GM21360 (cell line): Measurements from ENCODE around the gene HS3ST6.
"Not testable (repeated sequence)": the region's sequence is repeated elsewhere in the genome, so short reads cannot be mapped to it uniquely, and the experiment has no call there.

ENCODE experiments used
- ATAC-seq: cut with Tn5 transposase; IDR thresholded peaks from one replicate; pipeline ENCODE4 v1.9.1; 2021; ENCODE audit warnings: mild to moderate bottlenecking, moderate library complexity; ENCODE audit not compliant: unreplicated experiment

The HS3ST6 gene

DNA sequence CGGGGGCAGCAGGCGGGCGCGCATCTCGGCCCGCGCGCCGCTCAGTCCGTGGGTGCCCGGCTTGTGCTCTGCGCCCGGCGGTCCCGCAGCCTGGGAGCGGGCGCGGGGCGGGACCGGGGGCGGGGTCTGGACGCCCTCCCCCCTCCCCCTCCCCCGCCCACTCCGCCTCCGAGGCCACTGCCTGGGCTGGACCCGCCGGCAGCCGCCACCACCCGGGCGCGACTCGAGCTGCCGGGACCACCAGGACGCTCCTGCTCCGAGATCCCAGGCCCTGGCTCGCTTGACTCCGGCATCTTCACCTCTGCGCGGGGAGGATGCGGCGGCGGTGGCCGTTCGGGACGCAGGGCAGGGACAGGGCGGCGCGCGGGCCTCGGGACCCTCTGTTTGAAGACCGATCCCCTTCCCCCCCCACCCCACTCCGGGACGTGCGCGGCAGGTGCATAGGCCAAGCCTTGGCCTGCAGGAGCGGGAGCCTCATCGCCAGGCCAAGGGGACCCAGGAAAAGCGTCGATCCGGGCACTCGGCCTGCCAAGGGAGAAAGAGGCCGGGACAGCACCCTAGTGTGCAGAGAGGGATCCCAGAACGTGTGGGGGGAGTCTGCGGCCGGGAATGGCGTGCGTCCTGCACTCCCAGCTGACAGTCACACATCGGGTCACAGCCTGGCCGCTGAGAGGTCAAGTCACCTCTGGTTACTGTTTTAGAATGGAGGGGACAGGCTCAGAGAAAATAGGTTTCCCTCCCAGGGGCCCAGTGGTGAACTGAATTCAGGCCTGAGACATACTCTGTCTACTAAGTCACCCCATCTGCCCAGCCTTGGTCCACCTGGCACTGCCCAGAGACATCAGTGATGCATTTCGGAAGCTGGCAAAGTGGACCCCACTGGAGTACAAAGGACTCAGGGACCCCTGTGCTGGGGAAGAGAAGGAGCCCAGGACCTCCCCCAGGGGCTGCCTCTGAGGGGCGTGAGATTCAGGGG lies at the start of gene HS3ST6:
Gene HS3ST6 (minus strand): TSS at position 65 of the 976 bp plus-strand sequence. CDS start 92 bp downstream, outside the sequence.
- no peak for ATAC-seq

DNA sequence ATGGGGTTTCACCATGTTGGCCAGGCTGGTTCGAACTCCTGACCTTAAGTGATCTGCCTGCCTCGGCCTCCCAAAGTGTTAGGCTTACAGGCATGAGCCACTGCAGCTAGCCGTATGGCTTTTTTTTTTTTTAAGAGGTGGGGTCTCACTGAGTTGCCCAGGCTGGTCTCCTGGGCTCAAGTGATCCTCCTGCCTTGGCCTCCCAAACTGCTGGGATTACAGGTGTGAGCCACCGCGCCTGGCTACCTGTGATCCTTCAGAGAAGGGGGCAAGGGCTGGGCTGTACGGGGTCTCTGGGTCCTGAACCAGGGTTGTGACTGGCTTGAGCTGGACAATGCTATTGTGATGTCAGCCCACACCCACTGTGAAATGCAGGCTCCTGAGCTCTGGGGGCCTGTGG lies 48.2 kb upstream of the HS3ST6 start, which contains the start of gene RNF151:
Gene RNF151 (plus strand): TSS at position 397 of the 400 bp plus-strand sequence. CDS start 26 bp downstream, outside the sequence.
- no peak for ATAC-seq

DNA sequence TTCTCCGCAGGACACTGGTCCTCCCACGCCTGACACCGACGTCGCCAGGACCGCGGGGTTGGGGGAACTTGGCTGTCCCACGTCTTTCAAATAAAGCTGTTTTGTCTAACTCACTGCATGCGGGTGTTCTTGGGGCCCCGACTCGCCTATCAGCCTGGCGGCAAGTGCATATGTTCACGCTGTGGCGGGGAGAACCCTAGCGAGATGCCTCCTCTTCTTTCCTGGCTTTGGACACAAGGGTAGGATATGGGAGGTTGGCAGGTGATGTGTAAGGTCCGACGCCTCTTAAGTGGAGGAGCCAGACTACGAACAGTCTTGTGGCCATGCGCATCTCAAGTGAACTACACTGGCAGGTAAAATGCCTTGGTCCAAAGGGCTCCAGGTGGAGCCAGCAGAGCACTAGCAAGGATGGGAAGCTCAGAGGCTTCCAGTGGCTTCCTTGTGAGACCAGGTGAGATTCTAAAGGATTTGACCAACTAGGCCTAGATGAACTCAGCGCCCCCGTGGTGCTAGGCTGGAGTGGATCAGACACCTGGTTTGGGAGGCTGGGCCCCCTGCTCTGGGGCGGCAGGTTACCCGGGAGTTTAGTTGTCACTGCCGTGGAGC lies 47.3 kb upstream of the HS3ST6 start:
- no peak for ATAC-seq

DNA sequence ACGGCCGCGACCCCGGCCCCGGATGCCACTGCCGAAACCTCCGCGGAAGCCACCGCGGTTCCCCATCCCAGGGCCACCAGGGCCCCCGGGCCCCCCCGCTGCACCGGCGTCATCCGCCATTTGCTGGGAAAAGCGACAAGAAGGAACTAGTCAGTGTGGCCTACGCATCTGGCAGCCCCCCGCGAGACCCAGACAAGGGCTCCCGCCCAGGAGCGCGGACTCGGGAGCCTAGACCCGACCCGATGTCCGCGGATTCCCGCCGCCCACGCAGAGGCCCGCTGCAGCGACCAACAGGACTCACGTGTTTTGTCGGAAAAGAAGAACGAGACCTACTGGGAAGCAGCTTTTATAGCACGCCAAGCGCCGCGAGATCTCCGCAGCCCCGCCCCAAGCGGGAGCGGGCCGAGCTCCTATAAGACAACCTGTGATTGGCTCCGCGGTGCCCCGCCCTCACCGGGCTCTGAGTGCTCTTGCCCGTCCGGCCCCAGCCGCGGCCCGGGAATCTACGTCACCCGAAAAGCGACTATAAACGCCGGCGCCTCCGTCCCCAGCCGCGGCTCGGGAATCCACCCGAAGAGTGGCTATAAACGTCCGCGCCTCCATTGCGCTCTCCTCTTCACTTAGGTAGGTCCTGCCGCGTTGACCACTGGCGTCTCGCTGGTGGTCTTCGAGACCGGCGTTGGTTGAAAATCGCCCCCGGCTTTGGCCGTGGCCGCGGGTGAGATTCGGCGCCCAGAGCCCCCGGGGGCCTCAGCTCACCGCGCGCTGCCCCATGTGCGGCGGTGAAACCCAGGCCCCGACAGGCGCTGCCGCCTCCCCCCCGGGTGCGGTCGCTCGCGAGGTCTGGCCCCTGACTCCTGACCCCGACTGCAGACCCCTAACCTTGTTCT lies 46.5 kb upstream of the HS3ST6 start, which contains the start of gene RPS2:
Gene RPS2 (minus strand): TSS at position 321 of the 890 bp plus-strand sequence. CDS start 201 bp downstream, at position 120.
- peak; percentile 73 for ATAC-seq

DNA sequence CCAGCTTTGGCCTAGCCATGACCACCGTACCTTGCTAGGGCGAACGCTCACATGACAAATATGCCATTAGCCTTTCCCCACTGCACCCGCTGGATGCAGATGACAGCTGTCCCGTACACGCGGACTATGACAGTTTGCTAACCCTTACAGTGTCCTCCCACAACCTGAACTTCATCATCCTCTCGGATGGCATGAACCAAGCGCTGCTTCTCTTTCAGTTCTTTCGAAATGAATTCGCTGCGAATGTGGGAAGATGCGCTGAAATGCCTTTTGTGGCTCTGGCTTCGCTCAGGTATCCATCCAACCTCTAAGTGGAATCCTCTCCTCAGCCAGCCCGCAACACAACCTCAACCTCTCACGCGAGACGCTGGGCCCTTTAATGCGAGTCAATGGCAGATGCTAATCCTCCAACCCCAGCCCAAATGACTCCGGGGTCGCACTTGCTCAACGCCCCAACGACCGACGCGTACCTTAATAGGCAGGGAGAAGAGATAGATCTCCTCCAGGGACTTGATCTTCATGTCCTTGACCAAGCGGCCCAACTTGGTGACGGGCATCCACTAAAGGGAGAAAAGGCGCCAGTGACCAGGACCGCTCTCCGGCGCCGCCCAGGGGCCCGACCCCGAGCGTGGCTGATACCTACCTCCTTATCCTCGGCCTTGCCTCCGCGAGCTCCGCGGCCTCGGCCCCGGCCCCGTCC lies 45.7 kb upstream of the HS3ST6 start:
- no peak for ATAC-seq

DNA sequence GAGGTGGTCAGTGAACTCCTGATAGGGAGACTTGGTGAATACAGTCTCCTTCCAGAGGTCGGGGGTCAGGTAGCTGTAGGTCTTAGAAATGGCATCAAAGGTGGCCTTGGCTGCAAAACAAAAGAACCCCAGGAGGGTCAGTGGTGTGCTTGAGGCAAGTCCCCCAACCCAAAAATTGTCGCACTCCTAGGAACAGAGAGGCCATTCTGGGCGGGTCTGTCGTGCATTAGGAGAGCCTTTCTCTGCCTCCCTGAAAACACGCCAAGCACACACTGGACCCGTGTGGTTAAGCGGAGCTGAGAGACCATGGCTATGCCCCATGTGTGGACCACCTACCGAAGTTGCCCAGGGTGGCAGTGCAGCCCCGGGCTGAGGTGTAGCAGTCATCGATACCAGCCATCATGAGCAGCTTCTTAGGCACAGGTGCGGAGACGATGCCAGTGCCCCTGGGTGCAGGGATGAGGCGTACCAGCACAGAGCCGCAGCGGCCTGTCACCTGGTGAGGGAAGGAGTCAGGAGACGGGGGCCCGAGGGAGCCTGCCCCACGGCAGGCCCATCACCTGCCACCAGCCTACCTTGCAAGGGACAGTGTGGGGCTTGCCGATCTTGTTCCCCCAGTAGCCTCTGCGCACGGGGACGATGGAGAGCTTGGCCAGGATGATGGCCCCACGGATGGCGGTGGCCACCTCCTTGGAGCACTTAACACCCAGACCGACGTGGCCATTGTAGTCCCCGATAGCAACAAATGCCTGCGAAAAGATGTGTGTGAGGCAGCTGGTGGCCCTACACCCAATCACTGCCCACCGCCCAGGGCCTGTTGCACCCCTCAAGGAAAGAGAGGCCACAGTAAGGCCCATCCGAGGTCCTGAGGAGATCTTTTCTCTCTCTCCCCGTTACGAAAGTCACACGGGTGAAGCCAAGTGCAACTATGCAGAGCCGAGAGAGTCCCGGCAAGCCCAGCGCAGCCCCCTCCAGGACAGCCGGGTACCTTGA lies 44.2 kb upstream of the HS3ST6 start:
- not testable (repeated sequence) for ATAC-seq

DNA sequence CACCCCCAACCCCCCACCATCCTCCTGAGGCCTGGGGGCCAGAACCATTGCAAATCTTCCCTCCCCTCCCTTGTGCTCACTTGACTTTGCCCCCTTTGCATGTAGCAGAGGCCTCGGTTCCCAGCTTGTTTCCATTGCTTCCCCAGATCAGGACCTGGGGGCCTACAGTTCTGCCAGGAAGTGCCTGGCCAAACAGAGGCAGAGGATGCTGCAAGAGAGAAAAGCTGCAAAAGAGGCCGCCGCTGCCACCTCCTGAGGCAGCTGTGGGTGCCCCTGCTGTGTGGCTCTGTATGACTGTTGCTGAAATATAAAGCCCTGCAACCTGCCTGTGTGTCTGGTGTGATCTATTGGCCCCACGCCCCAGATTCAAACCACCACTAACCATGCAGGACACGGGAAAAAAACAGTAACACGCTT lies 43.4 kb upstream of the HS3ST6 start:
- ATAC-seq = no peak

DNA sequence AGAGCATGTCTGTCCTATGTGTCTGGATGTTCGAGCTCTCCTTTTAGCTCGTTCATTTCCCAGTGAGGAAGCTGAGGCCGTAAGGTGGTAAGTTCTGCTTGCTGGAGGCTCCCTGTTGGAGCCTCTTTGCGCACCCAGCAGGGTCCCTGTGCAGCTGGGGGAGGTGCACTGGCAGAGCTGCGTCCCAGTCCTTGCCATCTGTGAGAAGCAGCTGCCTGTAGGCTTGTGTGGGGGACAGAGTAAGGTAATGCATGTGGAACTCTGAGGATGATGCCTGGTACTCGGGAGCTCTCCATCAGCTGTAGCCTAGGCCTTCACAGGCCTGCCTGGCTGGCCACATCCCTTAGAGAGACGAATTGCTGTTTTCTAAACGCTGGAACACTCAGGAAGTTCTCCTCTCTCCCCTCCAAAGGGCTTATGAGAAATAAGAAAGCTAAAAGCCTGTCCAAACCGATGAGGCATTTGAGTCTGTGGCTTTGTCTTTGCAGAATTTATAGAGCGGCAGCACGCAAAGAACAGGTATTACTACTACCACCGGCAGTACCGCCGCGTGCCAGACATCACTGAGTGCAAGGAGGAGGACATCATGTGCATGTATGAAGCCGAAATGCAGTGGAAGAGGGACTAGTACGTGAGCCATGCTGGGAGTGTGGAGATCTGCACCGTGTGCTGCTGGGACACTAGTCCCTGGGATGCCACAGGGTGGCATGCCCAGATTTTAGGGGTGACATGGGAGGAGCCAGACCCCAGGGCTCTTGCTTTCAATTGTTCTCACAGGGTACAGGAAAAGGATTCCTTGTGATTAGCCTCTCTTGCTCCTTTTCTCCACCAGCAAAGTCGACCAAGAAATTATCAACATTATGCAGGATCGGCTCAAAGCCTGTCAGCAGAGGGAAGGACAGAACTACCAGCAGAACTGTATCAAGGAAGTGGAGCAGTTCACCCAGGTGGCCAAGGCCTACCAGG lies 42.7 kb upstream of the HS3ST6 start:
- no peak for ATAC-seq

DNA sequence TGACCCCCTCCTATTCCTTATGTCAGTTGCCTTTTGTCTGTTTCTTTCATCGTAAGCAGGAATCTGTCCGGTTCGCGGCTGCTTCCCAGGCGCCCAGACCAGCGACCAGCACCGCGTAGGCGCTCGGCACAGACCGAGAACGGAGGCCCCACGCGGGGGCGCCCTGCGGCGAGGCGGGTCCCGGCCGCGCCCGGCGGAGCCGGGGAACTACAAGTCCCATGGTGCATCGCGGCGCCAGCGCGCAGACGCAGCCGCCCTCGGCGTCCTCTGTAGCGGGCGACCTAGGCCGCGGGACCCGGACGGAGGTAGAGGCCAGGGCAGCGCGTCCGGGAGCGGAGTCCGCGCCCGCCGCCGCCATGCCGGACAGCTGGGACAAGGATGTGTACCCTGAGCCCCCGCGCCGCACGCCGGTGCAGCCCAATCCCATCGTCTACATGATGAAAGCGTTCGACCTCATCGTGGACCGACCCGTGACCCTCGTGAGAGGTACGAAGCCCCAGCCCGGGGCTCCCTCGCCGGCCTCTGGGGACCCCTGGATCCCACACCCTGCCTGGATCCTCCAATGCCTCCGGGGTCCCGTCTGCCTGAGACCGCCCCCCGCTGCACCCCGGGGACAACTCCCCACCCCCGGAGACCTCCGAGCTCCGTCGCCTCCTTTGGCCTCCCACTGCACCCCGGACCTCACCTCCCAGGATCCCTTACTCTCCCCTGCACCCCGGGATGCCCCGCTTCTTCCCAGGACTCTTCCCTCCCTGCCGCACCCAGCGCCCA lies 41.2 kb upstream of the HS3ST6 start, which contains the start of gene NDUFB10:
Gene NDUFB10 (plus strand): TSS at position 270 of the 771 bp plus-strand sequence. CDS start 87 bp downstream, at position 357.
- ATAC-seq = peak; percentile 61

DNA sequence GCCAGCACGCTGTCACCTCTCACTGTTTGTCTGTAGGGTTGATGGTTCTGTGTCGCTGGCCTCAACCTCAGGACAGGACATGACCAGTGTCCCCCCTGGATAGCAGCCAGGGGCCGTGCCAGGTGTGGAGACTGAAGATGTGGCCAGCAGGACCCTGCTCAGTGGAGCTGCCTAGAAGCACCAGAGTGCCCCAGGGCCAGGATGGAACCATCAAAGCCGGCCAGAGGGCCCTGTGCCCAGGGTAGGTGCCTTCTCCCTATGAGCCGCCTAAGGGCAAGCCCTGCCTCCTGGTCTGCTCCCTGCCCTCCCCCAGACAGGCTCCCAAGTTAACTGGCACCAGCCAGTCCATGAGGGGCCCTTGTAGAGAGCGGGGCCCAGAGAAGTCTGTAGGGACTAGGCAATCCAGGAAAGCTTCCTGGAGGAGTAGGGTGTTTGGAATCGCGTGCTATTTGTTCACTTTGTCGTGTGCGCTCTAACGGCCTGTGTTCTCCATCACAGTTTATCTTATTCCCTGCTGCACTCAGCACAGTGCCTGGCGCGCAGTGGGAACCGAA lies 40.6 kb upstream of the HS3ST6 start:
- ATAC-seq = no peak

DNA sequence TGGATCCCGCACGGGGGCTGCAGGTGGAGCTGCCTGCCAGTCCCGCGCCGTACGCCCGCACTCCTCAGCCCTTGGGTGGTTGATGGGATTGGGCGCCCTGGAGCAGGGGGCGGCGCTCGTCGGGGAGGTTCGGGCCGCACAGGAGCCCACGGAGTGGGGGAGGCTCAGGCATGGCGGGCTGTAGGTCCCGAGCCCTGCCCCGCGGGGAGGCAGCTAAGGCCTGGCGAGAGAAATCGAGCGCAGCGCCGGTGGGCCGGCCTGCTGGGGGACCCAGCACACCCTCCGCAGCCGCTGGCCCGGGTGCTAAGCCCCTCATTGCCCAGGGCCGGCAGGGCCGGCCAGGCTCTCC lies 39.9 kb upstream of the HS3ST6 start:
- ATAC-seq = not testable (repeated sequence)

DNA sequence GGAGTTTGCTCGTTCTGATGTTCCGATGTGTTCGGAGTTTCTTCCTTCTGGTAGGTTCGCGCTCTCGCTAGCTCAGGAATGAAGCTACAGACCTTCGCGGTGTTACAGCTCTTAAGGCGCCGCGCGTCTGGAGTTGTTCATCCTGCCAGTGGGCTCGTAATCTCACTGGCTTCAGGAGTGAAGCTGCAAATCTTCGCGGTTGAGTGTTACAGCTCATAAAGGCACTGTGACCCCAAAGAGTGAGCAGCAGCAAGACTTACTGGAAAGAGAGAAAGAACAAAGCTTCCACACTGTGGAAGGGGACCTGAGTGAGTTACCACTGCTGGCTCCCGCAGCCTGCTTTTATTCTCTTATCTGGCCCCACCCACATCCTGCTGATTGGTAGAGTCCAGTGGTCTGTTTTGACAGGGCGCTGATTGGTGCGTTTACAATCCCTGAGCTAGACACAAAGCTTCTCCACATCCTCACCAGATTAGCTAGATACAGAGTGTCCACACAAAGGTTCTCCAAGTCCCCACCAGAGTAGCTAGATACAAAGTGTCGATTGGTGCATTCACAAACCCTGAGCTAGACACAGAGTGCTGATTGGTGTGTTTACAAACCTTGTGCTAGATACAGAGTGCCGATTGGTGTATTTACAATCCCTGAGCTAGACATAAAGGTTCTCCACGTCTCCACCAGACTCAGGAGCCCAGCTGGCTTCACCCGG lies 39.4 kb upstream of the HS3ST6 start:
- not testable (repeated sequence) for ATAC-seq

DNA sequence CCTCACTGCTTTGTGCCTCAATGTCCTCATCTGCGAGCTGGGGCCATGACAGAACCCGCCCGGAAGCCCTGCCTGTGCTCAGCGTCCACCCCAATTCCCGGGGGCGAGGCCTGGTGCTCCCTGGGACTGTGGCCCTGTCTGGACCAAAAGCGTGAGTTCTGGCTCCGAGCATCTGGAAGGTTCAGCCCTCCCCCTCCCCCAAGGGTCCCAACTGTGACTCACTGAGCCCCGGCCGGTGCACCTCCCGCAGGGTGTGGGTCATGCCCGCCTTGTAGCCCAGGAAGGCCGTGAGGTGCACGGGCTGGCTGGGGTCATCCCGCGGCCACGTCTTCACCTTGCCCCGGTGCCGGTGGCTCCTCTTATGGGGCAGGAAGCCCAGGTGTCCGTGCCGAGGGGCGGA lies 35.5 kb upstream of the HS3ST6 start:
- ATAC-seq = no peak

DNA sequence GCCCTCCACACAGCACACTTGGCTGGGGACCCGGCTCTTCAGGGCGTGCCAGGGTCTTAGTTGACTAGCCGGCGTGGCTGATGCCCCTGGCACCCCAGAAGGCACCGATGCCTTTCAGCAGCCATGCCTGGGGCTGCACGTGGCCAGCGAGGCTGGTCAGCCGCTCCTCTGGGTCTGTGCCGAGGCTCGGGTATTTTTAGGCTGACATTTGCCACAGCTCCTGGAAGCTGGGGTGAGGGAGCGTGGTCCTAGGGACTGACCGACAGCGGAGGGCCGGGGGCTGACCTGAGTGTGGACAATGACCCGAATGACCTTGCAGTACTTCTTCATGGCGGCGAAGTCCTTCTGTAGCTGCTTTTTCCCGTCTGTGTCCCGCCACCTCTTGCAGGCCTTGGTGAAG lies 32.3 kb upstream of the HS3ST6 start:
- ATAC-seq = no peak

DNA sequence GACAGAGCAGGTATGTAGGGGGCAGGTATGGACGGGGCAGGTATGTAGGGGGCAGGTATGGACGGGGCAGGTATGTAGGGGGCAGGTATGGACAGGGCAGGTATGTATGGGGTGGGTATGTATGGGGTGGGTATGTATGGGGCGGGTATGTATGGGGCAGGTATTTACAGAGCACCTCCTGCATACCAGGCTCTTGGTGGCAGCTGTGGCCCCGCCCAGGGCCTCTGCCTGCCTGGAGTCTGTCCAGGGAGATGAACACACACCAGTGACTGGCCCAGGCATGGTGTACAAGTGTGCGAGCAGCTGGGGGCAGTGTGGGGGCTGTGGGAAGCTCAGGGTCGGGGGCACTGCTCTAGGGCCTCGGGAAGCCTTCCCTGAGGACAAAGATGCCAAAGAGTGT lies 31.8 kb upstream of the HS3ST6 start:
- no peak for ATAC-seq

DNA sequence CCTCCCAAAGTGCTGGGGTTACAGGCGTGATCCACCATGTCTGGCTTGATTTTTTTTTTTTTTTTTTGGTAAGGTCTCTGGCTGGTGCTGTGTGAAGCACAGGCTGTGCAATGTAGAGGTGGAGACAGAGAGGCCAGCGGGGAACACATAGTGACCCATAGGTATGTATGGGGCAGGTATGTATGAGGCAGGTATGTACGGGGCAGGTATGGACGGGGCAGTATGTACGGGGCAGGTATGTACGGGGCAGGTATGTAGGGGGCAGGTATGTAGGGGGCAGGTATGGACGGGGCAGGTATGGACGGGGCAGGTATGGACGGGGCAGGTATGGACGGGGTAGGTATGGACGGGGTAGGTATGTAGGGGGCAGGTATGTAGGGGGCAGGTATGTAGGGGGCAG lies 31.3 kb upstream of the HS3ST6 start:
- ATAC-seq = no peak
